K562 (cell line): ENCODE results near the gene DCDC2. TPM values are rescaled to one million over a fixed set of nuclear protein-coding genes. Genes with fewer than 3 reads are reported as not detected.

Experiments used
- ATAC-seq: fragments of 200-7000 bp; cut with Tn5 transposase; 3 replicates; pipeline ENCODE4 v1.9.1; 2020; ENCODE audit warnings: moderate library complexity
- BruUV-seq: library from RNA; stranded (reverse); fragments of 400-500 nt; replicated peaks from 2 replicates; lab custom pipeline; 2021; lab: Mats Ljungman, UMichigan
- CTCF ChIA-PET: fragments of 300-600 bp; formaldehyde crosslinking; extraction: SDS; loops from one replicate; lab custom pipeline; 2021; ENCODE audit warnings: low intra/inter-chr PET ratio; lab: Yijun Ruan, JAX
- POLR2A ChIA-PET: fragments of 300-600, 350-650 bp; sonication (Branson Sonifier 250); formaldehyde crosslinking; extraction: SDS; loops from one replicate; lab custom pipeline; 2021; ENCODE audit warnings: antibody characterized with exemption, inconsistent platforms; lab: Yijun Ruan, JAX
- DNase-seq, 4 experiments: peaks; one replicate each; pipeline versions ENCODE4 v3.0.0 to v3.0.0-alpha.2; 2011 to 2018; ENCODE audit warnings: low spot score in 3 of 4, mixed read lengths in 3 of 4; ENCODE audit errors: extremely low read depth in 1 of 4
- FAIRE-seq: peaks from 2 replicates; lab custom pipeline; 2011; peaks lifted over from hg19 to GRCh38; lab: Jason Lieb, UNC
- H2AFZ ChIP-seq: 2 replicates; pipeline ENCODE4 v1.6.0; 2011; ENCODE audit warnings: low read depth, low read length, control low read depth, inconsistent platforms
- H3K27ac ChIP-seq: fragments of 200-600 bp; 3 replicates; pipeline ENCODE4 v1.8.0; 2011; ENCODE audit warnings: low read depth, mild to moderate bottlenecking, control low read depth, inconsistent platforms, low read length, moderate library complexity, mixed read lengths; ENCODE audit errors: extremely low read depth
- H3K27me3 ChIP-seq, 2 experiments: fragments of 300-600 bp in 1 of 2; 2 replicates in 1 of 2; 3 replicates in 1 of 2; pipeline versions ENCODE4 v1.6.0 to v1.8.0; 2011; ENCODE audit warnings: inconsistent platforms in 2 of 2, low read length in 2 of 2, mild to moderate bottlenecking in 1 of 2, mixed read lengths in 1 of 2, moderate library complexity in 1 of 2; ENCODE audit not compliant: control insufficient read depth in 2 of 2, insufficient read depth in 2 of 2
- H3K36me3 ChIP-seq: fragments of 300-600 bp; 3 replicates; pipeline ENCODE4 v1.8.0; 2011; ENCODE audit warnings: mild to moderate bottlenecking, low read length, inconsistent platforms; ENCODE audit not compliant: control insufficient read depth, insufficient read depth
- H3K4me1 ChIP-seq, 2 experiments: fragments of 200-600 bp in 1 of 2; replicated peaks in 1 of 2; 2 replicates in 1 of 2; 3 replicates in 1 of 2; pipeline versions ENCODE4 v1.5.1 to v1.8.0; 2011; ENCODE audit warnings: inconsistent platforms in 2 of 2, low read length in 2 of 2, mild to moderate bottlenecking in 1 of 2, mixed read lengths in 1 of 2, moderate library complexity in 1 of 2; ENCODE audit not compliant: control insufficient read depth in 2 of 2, insufficient read depth in 2 of 2
- H3K4me2 ChIP-seq: 2 replicates; pipeline ENCODE4 v1.6.1; 2011; ENCODE audit warnings: low read length, control low read depth, inconsistent platforms, mixed read lengths; ENCODE audit not compliant: insufficient read depth
- H3K4me3 ChIP-seq: fragments of 200-600 bp; sonication (generic), shearing (Covaris generic); 2 replicates; pipeline ENCODE4 v1.5.1; 2016; ENCODE audit warnings: control low read depth, inconsistent platforms
- H3K79me2 ChIP-seq: fragments of 200-600 bp; 3 replicates; pipeline ENCODE4 v1.8.0; 2011; ENCODE audit warnings: low read length, inconsistent platforms; ENCODE audit not compliant: control insufficient read depth, insufficient read depth
- H3K9ac ChIP-seq, 2 experiments: 2 replicates each; pipeline versions ENCODE4 v1.6.0 to v1.6.1; 2011; ENCODE audit warnings: low read depth in 2 of 2, low read length in 2 of 2, control low read depth in 1 of 2, inconsistent platforms in 1 of 2, mild to moderate bottlenecking in 1 of 2, mixed read lengths in 1 of 2; ENCODE audit not compliant: insufficient read depth in 1 of 2
- H3K9me1 ChIP-seq: one replicate; pipeline ENCODE4 v1.6.0; 2011; ENCODE audit warnings: inconsistent platforms, mild to moderate bottlenecking, low read length, moderate library complexity; ENCODE audit not compliant: control insufficient read depth, insufficient read depth
- H3K9me3 ChIP-seq: replicated peaks from 2 replicates; pipeline ENCODE4 v1.5.1; 2011; ENCODE audit warnings: low read depth, low read length, inconsistent platforms; ENCODE audit not compliant: control insufficient read depth, insufficient read depth
- H4K20me1 ChIP-seq: replicated peaks from 2 replicates; pipeline ENCODE4 v1.6.1; 2011; ENCODE audit warnings: low read length, inconsistent platforms, mixed read lengths; ENCODE audit not compliant: control insufficient read depth, insufficient read depth
- ARID2 ChIP-seq: fragments of 450-650 bp; IDR thresholded peaks from 2 replicates; pipeline ENCODE4 v1.6.1; 2017; ENCODE audit warnings: antibody characterized with exemption, mild to moderate bottlenecking
- SNIP1 ChIP-seq: fragments of 450-650 bp; IDR thresholded peaks from 2 replicates; pipeline ENCODE4 v1.7.1; 2017; ENCODE audit warnings: low read depth, mild to moderate bottlenecking
- SUPT5H ChIP-seq: fragments of 450-650 bp; IDR thresholded peaks from 2 replicates; pipeline ENCODE4 v1.6.1; 2016
- TEAD1 ChIP-seq, 2 experiments: fragments of 450-650 bp in 1 of 2; sonication (generic) in 1 of 2; formaldehyde crosslinking; IDR thresholded peaks; 2 replicates each; pipeline versions ENCODE4 v1.4.0 to v1.8.0; 2020 to 2022; ENCODE audit warnings: mild to moderate bottlenecking in 2 of 2, missing genetic modification reagents in 1 of 2
- YBX1 ChIP-seq: fragments of 450-650 bp; IDR thresholded peaks from 2 replicates; pipeline ENCODE4 v1.7.1; 2016; ENCODE audit warnings: mild to moderate bottlenecking
- ZNF263 ChIP-seq: sonication (generic); formaldehyde crosslinking; IDR thresholded peaks from 2 replicates; pipeline ENCODE4 v1.8.0; 2022; ENCODE audit warnings: mild to moderate bottlenecking, missing genetic modification reagents, borderline replicate concordance
- ZNF780A ChIP-seq: fragments of 250-450 bp; sonication (Bioruptor Pico); IDR thresholded peaks from 2 replicates; pipeline ENCODE4 v1.5.0; 2021; ENCODE audit warnings: mild to moderate bottlenecking
- WGBS: fragments of 100-300 bp; shearing (Covaris generic); methylation state at CpG from one replicate; pipeline ENCODE4 v1.1.6; 2016; ENCODE audit warnings: low coverage, mixed read lengths; ENCODE audit not compliant: insufficient coverage; ENCODE audit errors: missing lambda C conversion rate; 5-methylcytosine and 5-hydroxymethylcytosine counted together
- in situ Hi-C: fragments of 300-500 bp; cut with MboI; formaldehyde crosslinking; loops from 4 replicates; pipeline ENCODE4 v1.15.0; 2018; ENCODE audit warnings: inconsistent platforms, mixed read lengths
- intact Hi-C: fragments of 100-400 bp; cut with micrococcal nuclease; formaldehyde crosslinking; loops from 2 replicates; pipeline ENCODE4 v1.14.2; 2022
- polyA plus RNA-seq, 8 experiments: library from polyadenylated mRNA; depleted of rRNA in 4 of 8; stranded (reverse) in 5 of 8; unstranded in 3 of 8; fragments of >200 nt; fragmentation: Nextera tagmentation in 2 of 8; fragmentation: Illumina TruSeq in 1 of 8; extraction: Ambion mirVana in 2 of 8; extraction: Trizol in 1 of 8; gene quantifications; 2 replicates each; pipeline versions ENCODE4 v1.2.1 to v1.2.3, GENCODE V29; 2011 to 2014; ENCODE audit warnings: inconsistent platforms in 1 of 8, missing spikeins in 1 of 8
- total RNA-seq, 7 experiments: library from RNA; depleted of rRNA in 6 of 7; stranded (reverse); fragments of >200 nt in 6 of 7; fragmentation: Illumina TruSeq in 2 of 7; extraction: Trizol in 2 of 7; gene quantifications; 2 replicates each; pipeline versions ENCODE4 v1.2.1 to v1.2.3, GENCODE V29; 2011 to 2021; ENCODE audit warnings: low replicate concordance in 1 of 7
- TF ChIP-seq, protein P1 (sequence below): sonication (generic); formaldehyde crosslinking; IDR thresholded peaks from 2 replicates; pipeline ENCODE4 v1.8.0; 2023; ENCODE audit warnings: mild to moderate bottlenecking, missing genetic modification reagents

Gene DCDC2
- total and polyA plus RNA-seq, 9 of the 15 experiments (the other 6 are each of a cell fraction or from before 2014, with no cell fraction given) = 0.04 TPM; not detected in 8

DNA sequence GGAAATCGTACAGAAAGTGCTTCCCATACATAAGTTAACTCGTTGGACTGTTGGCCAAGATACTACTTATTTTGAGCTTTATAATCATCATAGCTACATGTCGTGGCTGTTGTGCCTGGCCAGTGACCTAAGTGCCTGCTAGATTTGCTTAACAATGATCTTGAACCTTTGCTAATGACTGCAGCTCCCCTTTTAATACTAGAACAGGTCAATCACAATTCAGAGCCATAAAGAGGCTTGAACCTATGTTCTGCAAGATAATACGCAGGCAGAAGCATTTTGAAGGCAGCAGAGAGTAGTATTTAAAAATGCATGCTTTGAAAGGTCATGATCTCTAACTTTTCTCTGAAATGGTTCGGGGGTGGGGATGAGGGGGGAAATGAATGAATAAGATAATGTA is 47.4 kb upstream of the DCDC2 start:
- POLR2A ChIA-PET = interaction anchor here (1.0 kb wide), 1 partner anchor 10 kb away, joined by 3 read pairs; no protein-coding TSS in a partner anchor
- in situ Hi-C loops (no loop called here), intact Hi-C loops (no loop called here)
- no TSS peak for BruUV-seq
- TF ChIP-seq ZNF780A (CRISPR knock-in tag) (no peak), SUPT5H (no peak), ARID2 (no peak), TEAD1 (CRISPR knock-in tag; IDR thresholded peaks at IDR 0.05) (no peak), YBX1 (no peak), SNIP1 (no peak), ZNF263 (CRISPR knock-in tag) (no peak)
- TF ChIP-seq, protein P1, sequence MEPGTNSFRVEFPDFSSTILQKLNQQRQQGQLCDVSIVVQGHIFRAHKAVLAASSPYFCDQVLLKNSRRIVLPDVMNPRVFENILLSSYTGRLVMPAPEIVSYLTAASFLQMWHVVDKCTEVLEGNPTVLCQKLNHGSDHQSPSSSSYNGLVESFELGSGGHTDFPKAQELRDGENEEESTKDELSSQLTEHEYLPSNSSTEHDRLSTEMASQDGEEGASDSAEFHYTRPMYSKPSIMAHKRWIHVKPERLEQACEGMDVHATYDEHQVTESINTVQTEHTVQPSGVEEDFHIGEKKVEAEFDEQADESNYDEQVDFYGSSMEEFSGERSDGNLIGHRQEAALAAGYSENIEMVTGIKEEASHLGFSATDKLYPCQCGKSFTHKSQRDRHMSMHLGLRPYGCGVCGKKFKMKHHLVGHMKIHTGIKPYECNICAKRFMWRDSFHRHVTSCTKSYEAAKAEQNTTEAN = no peak
- Histone ChIP-seq H3K79me2 (peaks cover 68% of the 10 kb centered on the region), H3K9ac (0 out of 4 replicates have a peak overlapping the region, but pooled peaks of 1 of the 2 experiments have one; percentile 84), H3K36me3 (peaks cover 56% of the 10 kb centered on the region), H3K4me2 (0 out of 2 replicates have a peak overlapping the region, but pooled peaks have one; percentile 11), H3K27ac (peak overlapping the region; percentile 20; the same call in 2 of the 3 replicates), H3K9me3 (no peaks in the 10 kb centered on the region), H3K4me1 (peaks cover 13 to 15% of the 10 kb centered on the region in 2 experiments; a peak in 4 of 5 replicates), H3K4me3 (no peak overlapping the region), H2AFZ (no peak overlapping the region), H4K20me1 (no peaks in the 10 kb centered on the region), H3K9me1 (no peaks in the 10 kb centered on the region), H3K27me3 (no peaks in the 10 kb centered on the region)
- no peak for DNase-seq
- CTCF ChIA-PET = interaction anchor here (0.7 kb wide), 1 partner anchor 54 kb away, joined by 4 read pairs; no protein-coding TSS in a partner anchor
- no peak for FAIRE-seq
- ATAC-seq = no peak
- 61% methylated on average over 5 of the region's 5 CpGs for whole genome bisulfite sequencing
